Upper lobe of left lung (tissue), 6 donors: ENCODE data around the gene OGDHL. TPM values are rescaled to one million over a fixed set of nuclear protein-coding genes. Genes with fewer than 3 reads are reported as not detected.
"Not testable (repeated sequence)": the region's sequence is repeated elsewhere in the genome, so short reads cannot be mapped to it uniquely, and the experiment has no call there.

Source experiments
- ATAC-seq, 2 donors: fragments of 200-7000 bp; cut with Tn5 transposase; one replicate each; pipeline ENCODE4 v1.9.1; 2022; ENCODE audit warnings: mild to moderate bottlenecking in 2 of 2, moderate library complexity in 2 of 2; ENCODE audit not compliant: low FRiP score in 2 of 2
- DNase-seq, 2 donors: peaks; one replicate each; pipeline ENCODE4 v3.0.0-alpha.2; 2019 to 2020
- H3K27ac ChIP-seq, 4 donors: fragments of 200-600 bp; sonication (generic); one replicate each; pipeline ENCODE4 v1.5.1; 2016 to 2019
- H3K27me3 ChIP-seq, 4 donors: fragments of 200-600 bp; sonication (generic); one replicate each; pipeline ENCODE4 v1.5.1; 2017 to 2019
- H3K36me3 ChIP-seq, 4 donors: fragments of 200-600 bp; sonication (generic); one replicate each; pipeline ENCODE4 v1.5.1; 2016 to 2019
- H3K4me1 ChIP-seq, 4 donors: fragments of 200-600 bp; sonication (generic); one replicate each; pipeline ENCODE4 v1.5.1; 2018 to 2019
- H3K4me3 ChIP-seq, 4 donors: fragments of 200-600 bp; sonication (generic); one replicate each; pipeline ENCODE4 v1.5.1; 2017 to 2019; ENCODE audit warnings: mild to moderate bottlenecking in 2 of 4, moderate library complexity in 1 of 4
- H3K9me3 ChIP-seq, 4 donors: fragments of 200-600 bp; sonication (generic); one replicate each; pipeline ENCODE4 v1.5.1; 2018 to 2019
- CTCF ChIP-seq, 6 experiments: fragments of 450-650 bp in 4 of 6; fragments of 200-600 bp in 2 of 6; sonication (generic) in 2 of 6; IDR thresholded peaks; one replicate each; pipeline ENCODE4 v1.5.1; 2016 to 2019; ENCODE audit warnings: antibody characterized with exemption in 6 of 6
- EP300 ChIP-seq, 4 donors: sonication (generic); formaldehyde crosslinking; IDR thresholded peaks; one replicate each; pipeline ENCODE4 v1.5.1; 2017; ENCODE audit warnings: antibody characterized with exemption in 4 of 4, control low read depth in 2 of 4
- POLR2A ChIP-seq, 4 donors: fragments of 450-650 bp; IDR thresholded peaks; one replicate each; pipeline ENCODE4 v1.5.1; 2016 to 2017; ENCODE audit warnings: antibody characterized with exemption in 4 of 4, mild to moderate bottlenecking in 2 of 4
- POLR2AphosphoS5 ChIP-seq, 2 donors: sonication (generic); formaldehyde crosslinking; IDR thresholded peaks; one replicate each; pipeline ENCODE4 v1.5.1; 2017; ENCODE audit warnings: antibody characterized with exemption in 2 of 2
- whole genome bisulfite sequencing, 2 donors: methylation state at CpG; one replicate each; pipeline ENCODE4 v1.1.5; 2017 to 2018; 5-methylcytosine and 5-hydroxymethylcytosine counted together
- total RNA-seq, 6 donors: library from RNA; depleted of rRNA in 4 of 6; stranded (reverse); fragments of >200 nt in 4 of 6; gene quantifications; one replicate each; pipeline versions ENCODE4 v1.1.0 to v1.2.1, GENCODE V29; 2016 to 2021
- donor health status: DM: no; HTN: no; CAD: no; lungs with moderate emphysema.
- donor health status: DM: no; HTN: yes; CAD: no; lungs with severe emphysema.

The OGDHL gene
- total RNA-seq, 6 donors from 2014 or later, result 0.10 to 0.46 (median 0.22) TPM; not detected in 2

GRCh38 chr10:49756031-49756430, 6.1 kb downstream of the OGDHL start:
- Histone ChIP-seq H3K4me1 (no peaks in the 10 kb centered on the region), H3K4me3 (no peak overlapping the region), H3K27ac (no peak overlapping the region), H3K36me3 (no peaks in the 10 kb centered on the region), H3K27me3 (no peaks in the 10 kb centered on the region), H3K9me3 (no peaks in the 10 kb centered on the region)
- TF ChIP-seq CTCF (IDR thresholded peaks at IDR 0.05), result no peak
- no peak for TF ChIP-seq EP300 (IDR thresholded peaks at IDR 0.05)
- no peak for TF ChIP-seq POLR2A (IDR thresholded peaks at IDR 0.05)
- no peak for TF ChIP-seq POLR2AphosphoS5 (IDR thresholded peaks at IDR 0.05)
- ATAC-seq (no peak), DNase-seq (no peak)
- WGBS, 2 donors, result 86 to 97% methylated on average over 3 of the region's 3 CpGs

DNA sequence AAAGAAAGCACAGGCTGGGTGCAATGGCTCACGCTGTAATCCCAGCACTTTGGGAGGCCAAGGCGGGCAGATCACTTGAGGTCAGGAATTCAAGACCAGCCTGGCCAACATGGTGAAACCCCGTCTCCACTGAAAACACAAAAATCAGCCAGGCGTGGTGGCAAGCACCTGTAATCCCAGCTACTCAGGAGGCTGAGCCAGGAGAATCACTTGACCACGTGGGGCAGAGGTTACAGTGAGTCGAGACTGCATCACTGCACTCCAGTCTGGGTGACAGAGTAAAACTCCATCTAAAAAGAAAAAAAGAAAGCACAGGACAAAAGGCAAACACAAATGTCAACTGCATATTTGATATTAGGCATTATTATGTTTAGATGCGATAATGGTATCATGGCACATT, 7.2 kb downstream of the OGDHL start:
- not testable (repeated sequence) for H3K9me3 ChIP-seq, H3K36me3 ChIP-seq, H3K4me3 ChIP-seq, ATAC-seq, DNase-seq, H3K27ac ChIP-seq, H3K4me1 ChIP-seq, H3K27me3 ChIP-seq
- 84 to 85% methylated on average over 7 of the region's 7 CpGs for WGBS, 2 donors

DNA sequence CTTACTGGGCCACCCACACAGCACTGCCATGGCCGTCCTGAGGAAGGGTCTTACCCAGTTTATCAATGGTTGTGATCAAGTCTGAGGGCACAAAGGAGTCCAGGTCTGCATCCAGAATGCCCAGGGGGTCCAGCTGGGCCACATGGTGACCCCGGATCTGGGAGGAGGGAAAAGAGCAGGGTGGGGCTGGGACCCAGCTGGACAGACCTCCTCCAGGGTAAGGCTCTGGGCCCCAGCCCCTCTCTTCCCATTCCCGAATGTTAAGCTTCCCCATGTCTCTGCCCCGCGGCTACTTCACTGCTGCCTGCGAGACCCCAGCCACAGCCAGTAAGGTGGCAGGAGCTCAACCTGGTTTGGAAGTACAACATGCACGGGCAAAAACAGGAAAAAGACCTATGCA, 9.5 kb downstream of the OGDHL start:
- H3K4me3 ChIP-seq, result no peak overlapping the region
- ATAC-seq (no peak), DNase-seq (no peak)
- TF ChIP-seq POLR2AphosphoS5 (IDR thresholded peaks at IDR 0.05), result no peak
- no peak overlapping the region for H3K27ac ChIP-seq
- H3K4me1 ChIP-seq, result no peaks in the 10 kb centered on the region
- 82 to 93% methylated on average over 5 to 7 of the region's 7 CpGs for WGBS, 2 donors
- H3K36me3 ChIP-seq, result no peaks in the 10 kb centered on the region
- H3K27me3 ChIP-seq, result no peaks in the 10 kb centered on the region
- H3K9me3 ChIP-seq, result no peaks in the 10 kb centered on the region

DNA sequence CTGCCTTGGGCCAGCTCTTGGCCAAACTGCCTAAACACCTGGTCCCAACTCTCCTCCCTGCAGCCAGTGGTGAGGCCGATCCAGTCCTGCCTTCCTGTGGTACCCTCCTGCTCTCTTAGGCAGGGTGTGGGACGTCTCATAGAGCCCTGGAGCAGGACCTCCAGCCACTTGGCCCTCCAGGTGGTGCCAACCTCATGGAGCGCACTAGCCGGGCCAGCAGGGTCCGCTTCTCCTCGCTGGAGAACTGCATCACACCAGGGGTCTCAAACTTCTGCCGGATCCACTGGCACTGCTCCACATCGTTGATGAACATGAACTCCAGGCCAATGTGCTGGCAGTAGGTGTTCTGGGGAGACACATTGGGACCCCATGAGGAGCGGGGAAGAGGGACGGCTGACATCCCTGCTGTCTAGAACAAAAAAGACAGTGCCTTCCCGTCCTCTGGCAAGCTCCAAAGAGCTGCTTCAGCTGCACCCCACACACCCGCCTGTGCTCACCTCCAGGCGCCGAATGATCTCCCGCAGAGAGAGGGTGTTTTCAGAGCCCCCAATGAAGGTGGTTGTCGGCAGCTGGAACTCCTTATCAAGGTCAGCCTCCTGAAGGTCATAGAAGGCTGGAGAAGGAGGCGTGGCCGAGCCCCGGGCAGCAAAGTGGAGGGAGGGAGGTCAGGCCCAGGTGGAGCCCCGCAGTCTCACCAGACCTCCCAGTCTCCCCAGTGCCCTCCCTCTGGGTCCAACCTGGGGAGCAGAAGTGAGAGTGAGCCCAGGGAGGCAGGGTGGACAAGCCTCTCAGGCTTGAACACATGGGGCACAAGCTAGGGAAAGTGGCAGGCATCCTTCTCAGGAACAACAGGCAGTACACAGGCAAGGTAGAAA, 10.2 kb downstream of the OGDHL start:
- H3K9me3 ChIP-seq, result no peaks in the 10 kb centered on the region
- no peaks in the 10 kb centered on the region for H3K4me1 ChIP-seq
- no peak for ATAC-seq
- H3K4me3 ChIP-seq, result no peak overlapping the region
- H3K27ac ChIP-seq, result no peak overlapping the region
- H3K27me3 ChIP-seq, result no peaks in the 10 kb centered on the region
- WGBS, 2 donors, result 84 to 93% methylated on average over 6 to 20 of the region's 20 CpGs
- no peak for TF ChIP-seq POLR2AphosphoS5 (IDR thresholded peaks at IDR 0.05)
- no peak for TF ChIP-seq EP300 (IDR thresholded peaks at IDR 0.05)
- TF ChIP-seq POLR2A (IDR thresholded peaks at IDR 0.05), result no peak
- TF ChIP-seq CTCF (IDR thresholded peaks at IDR 0.05), result no peak
- no peak for DNase-seq
- H3K36me3 ChIP-seq, result no peaks in the 10 kb centered on the region

DNA sequence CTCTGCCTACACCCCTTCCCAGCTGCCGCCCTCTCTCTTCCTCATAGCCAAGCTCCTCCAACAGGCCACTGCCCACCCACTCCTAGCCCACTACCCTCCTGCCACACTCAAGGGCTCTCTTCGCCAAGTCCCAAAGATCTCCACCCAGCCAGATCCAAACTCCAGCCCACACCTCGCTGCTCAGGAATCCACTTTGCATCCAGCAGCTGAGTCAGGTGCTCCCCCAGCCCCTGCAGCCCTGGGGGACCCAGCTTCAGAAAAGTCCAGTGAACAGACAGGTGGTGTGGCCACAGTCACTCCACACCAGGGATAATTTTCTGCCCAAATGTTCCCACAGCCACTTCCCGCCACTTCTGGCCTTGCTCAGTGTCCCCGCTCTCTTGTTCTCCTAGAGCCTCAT, 10.9 kb downstream of the OGDHL start:
- no peak for ATAC-seq
- 87 to 88% methylated on average over 5 of the region's 5 CpGs for WGBS, 2 donors
- H3K4me3 ChIP-seq, result no peak overlapping the region
- no peaks in the 10 kb centered on the region for H3K4me1 ChIP-seq
- no peaks in the 10 kb centered on the region for H3K27me3 ChIP-seq
- no peak overlapping the region for H3K27ac ChIP-seq
- H3K9me3 ChIP-seq, result no peaks in the 10 kb centered on the region
- no peak for DNase-seq
- TF ChIP-seq POLR2A (IDR thresholded peaks at IDR 0.05), result no peak
- no peak for TF ChIP-seq POLR2AphosphoS5 (IDR thresholded peaks at IDR 0.05)
- TF ChIP-seq CTCF (IDR thresholded peaks at IDR 0.05), result no peak
- TF ChIP-seq EP300 (IDR thresholded peaks at IDR 0.05), result no peak
- no peaks in the 10 kb centered on the region for H3K36me3 ChIP-seq

DNA sequence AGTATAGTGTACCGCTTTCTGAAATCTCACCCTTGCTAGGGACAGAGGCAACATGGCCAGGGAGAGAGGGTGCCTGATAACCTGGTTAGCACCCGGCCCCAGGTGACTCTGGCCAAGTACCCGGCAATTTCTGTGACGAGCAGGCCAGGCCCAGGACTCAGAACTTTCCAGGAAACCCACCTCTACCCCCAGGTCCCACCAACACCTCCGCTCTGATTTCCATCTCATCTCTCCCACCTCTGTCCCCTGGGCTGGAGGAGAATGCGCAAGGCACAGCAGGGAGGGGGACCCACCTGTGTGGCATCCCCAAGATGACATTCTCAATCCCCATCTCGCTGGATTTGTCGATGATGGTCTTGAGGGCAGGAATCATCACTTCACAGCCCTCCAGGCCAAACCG, 11.6 kb downstream of the OGDHL start:
- ATAC-seq (no peak), DNase-seq (no peak)
- no peak overlapping the region for H3K27ac ChIP-seq
- TF ChIP-seq POLR2A (IDR thresholded peaks at IDR 0.05) (no peak), CTCF (IDR thresholded peaks at IDR 0.05) (no peak), POLR2AphosphoS5 (IDR thresholded peaks at IDR 0.05) (no peak), EP300 (IDR thresholded peaks at IDR 0.05) (no peak)
- H3K4me3 ChIP-seq, result no peak overlapping the region
- no peaks in the 10 kb centered on the region for H3K27me3 ChIP-seq
- no peaks in the 10 kb centered on the region for H3K4me1 ChIP-seq
- 85 to 87% methylated on average over 9 of the region's 9 CpGs for WGBS, 2 donors
- no peaks in the 10 kb centered on the region for H3K9me3 ChIP-seq
- no peaks in the 10 kb centered on the region for H3K36me3 ChIP-seq
